KMS-11 (cell line): ENCODE data around the gene SRGN.

Source experiments
- H2AFZ ChIP-seq: fragments of 200-600 bp; sonication (generic); 2 replicates; pipeline ENCODE4 v1.6.1; 2016; ENCODE audit warnings: antibody characterized with exemption, mixed run types, low read depth
- H3K27ac ChIP-seq: fragments of 200-600 bp; sonication (generic); 2 replicates; pipeline ENCODE4 v1.6.1; 2016; ENCODE audit warnings: mild to moderate bottlenecking, mixed run types
- H3K27me3 ChIP-seq: fragments of 200-600 bp; sonication (generic); 2 replicates; pipeline ENCODE4 v1.6.1; 2017; ENCODE audit warnings: mild to moderate bottlenecking, low read depth, mixed run types, moderate library complexity; ENCODE audit not compliant: insufficient read depth
- H3K36me3 ChIP-seq: fragments of 200-600 bp; sonication (generic); 2 replicates; pipeline ENCODE4 v1.6.1; 2017; ENCODE audit warnings: mild to moderate bottlenecking, mixed run types; ENCODE audit not compliant: insufficient read depth
- H3K4me1 ChIP-seq: fragments of 200-600 bp; sonication (generic); 2 replicates; pipeline ENCODE4 v1.6.1; 2016; ENCODE audit warnings: mild to moderate bottlenecking, low read depth, mixed run types; ENCODE audit not compliant: poor library complexity, severe bottlenecking
- H3K4me2 ChIP-seq: fragments of 200-600 bp; sonication (generic); 2 replicates; pipeline ENCODE4 v1.7.0; 2016; ENCODE audit warnings: mild to moderate bottlenecking, mixed run types
- H3K4me3 ChIP-seq: fragments of 200-600 bp; sonication (generic); IDR thresholded peaks from 2 replicates; pipeline ENCODE4 v1.6.1; 2017; ENCODE audit warnings: low read depth, low read length, mixed read lengths; ENCODE audit not compliant: insufficient read depth
- H3K79me2 ChIP-seq: fragments of 200-600 bp; sonication (generic); 2 replicates; pipeline ENCODE4 v1.6.1; 2016; ENCODE audit warnings: low read depth, mixed run types; ENCODE audit not compliant: insufficient read depth
- H3K9ac ChIP-seq: fragments of 200-600 bp; sonication (generic); 2 replicates; pipeline ENCODE4 v1.6.1; 2016; ENCODE audit warnings: mild to moderate bottlenecking, mixed run types
- H4K20me1 ChIP-seq: fragments of 200-600 bp; sonication (generic); 2 replicates; pipeline ENCODE4 v1.6.1; 2016; ENCODE audit warnings: mild to moderate bottlenecking, mixed run types; ENCODE audit not compliant: insufficient read depth
- CTCF ChIP-seq: fragments of 200-600 bp; sonication (generic); conservative IDR thresholded peaks from 2 replicates; pipeline ENCODE4 v1.6.1; 2017; ENCODE audit warnings: low read depth, mild to moderate bottlenecking, antibody characterized with exemption, low read length, moderate library complexity, mixed read lengths

The SRGN gene

GRCh38 chr10:69069090-69070042 is 18.5 kb upstream of the SRGN start:
- Histone ChIP-seq H3K27ac (no peak overlapping the region), H3K4me3 (no peak overlapping the region), H2AFZ (no peak overlapping the region), H3K27me3 (no peaks in the 10 kb centered on the region), H4K20me1 (no peaks in the 10 kb centered on the region), H3K4me2 (no peak overlapping the region), H3K79me2 (no peaks in the 10 kb centered on the region), H3K36me3 (no peaks in the 10 kb centered on the region), H3K9ac (no peak overlapping the region), H3K4me1 (peaks cover 10% of the 10 kb centered on the region)
- TF ChIP-seq CTCF, result no peak

- Histone ChIP-seq H4K20me1 (no peaks in the 10 kb centered on the region), H3K4me1 (peaks cover 4% of the 10 kb centered on the region), H3K4me2 (no peak overlapping the region), H3K27ac (no peak overlapping the region), H3K27me3 (no peaks in the 10 kb centered on the region), H3K9ac (no peak overlapping the region), H3K79me2 (no peaks in the 10 kb centered on the region), H2AFZ (no peak overlapping the region), H3K36me3 (no peaks in the 10 kb centered on the region), H3K4me3 (no peak overlapping the region)
- no peak for TF ChIP-seq CTCF
Observed at GRCh38 chr10:69070951-69071350, 17.0 kb upstream of the SRGN start.

GRCh38 chr10:69071610-69072009 is 16.3 kb upstream of the SRGN start:
- no peaks in the 10 kb centered on the region for H3K36me3 ChIP-seq
- no peaks in the 10 kb centered on the region for H3K79me2 ChIP-seq
- no peak overlapping the region for H3K9ac ChIP-seq
- no peaks in the 10 kb centered on the region for H3K4me1 ChIP-seq
- no peak overlapping the region for H3K4me2 ChIP-seq
- no peak overlapping the region for H3K27ac ChIP-seq
- no peaks in the 10 kb centered on the region for H4K20me1 ChIP-seq
- TF ChIP-seq CTCF, result no peak
- H3K4me3 ChIP-seq, result no peak overlapping the region
- no peak overlapping the region for H2AFZ ChIP-seq
- no peaks in the 10 kb centered on the region for H3K27me3 ChIP-seq

GRCh38 chr10:69073026-69073425 is 14.9 kb upstream of the SRGN start:
- no peak overlapping the region for H3K27ac ChIP-seq
- no peak overlapping the region for H3K4me2 ChIP-seq
- no peaks in the 10 kb centered on the region for H3K36me3 ChIP-seq
- no peak for TF ChIP-seq CTCF
- no peaks in the 10 kb centered on the region for H3K27me3 ChIP-seq
- no peak overlapping the region for H3K4me3 ChIP-seq
- no peaks in the 10 kb centered on the region for H3K4me1 ChIP-seq
- no peak overlapping the region for H3K9ac ChIP-seq
- H3K79me2 ChIP-seq, result no peaks in the 10 kb centered on the region
- no peaks in the 10 kb centered on the region for H4K20me1 ChIP-seq
- no peak overlapping the region for H2AFZ ChIP-seq
